Heart left ventricle (tissue), 13 donors: ENCODE data around the gene ELFN1.

ENCODE experiments used
- POLR2A ChIP-seq, 2 donors: fragments of 450-650 bp; IDR thresholded peaks; one replicate each; pipeline ENCODE4 v1.6.1; 2017; ENCODE audit warnings: antibody characterized with exemption in 2 of 2, mild to moderate bottlenecking in 2 of 2, moderate library complexity in 2 of 2
- TF ChIP-seq, protein P1 (sequence below), 12 donors: fragments of 200-600 bp; sonication (generic) in 4 of 12; IDR thresholded peaks; one replicate each; pipeline versions ENCODE4 v1.5.0 to v1.8.0; 2018 to 2022; ENCODE audit warnings: antibody characterized with exemption in 12 of 12, mild to moderate bottlenecking in 5 of 12
- donor health status: ischemic (EF 13 %, LVEDD 7.1; RV severe dilation, severe dysfunction).
- donor health status: DM: no; HTN: yes; CAD: no.
- donor health status: DM: no; HTN: no; CAD: no.
- donor health status: ischemic (EF 25% LVEDD 6.9; RV normal size, moderate dysfunction).
- donor health status: ischemic (EF 25% LVEDD 5.7; RV mildly dilated, moderate dysfunction).
- donor health status: ischemic (EF 35%, LVEDD 5.7; RV mildly dilated, moderate dysfunction).
- donor health status: nonischemic (EF 11% LVEDD 7.7; RV severe dilation, severe dysfunction).
- donor health status: DM: yes; HTN: yes; CAD: no.
- donor health status: PGD.
- donor health status: ischemic (EF 29% LVEDD 5.4; RV normal size, mild dysfunction).
- donor health status: nonischemic (EF 23%, LVEDD 6.1; RV moderate dilation, normal function).

DNA sequence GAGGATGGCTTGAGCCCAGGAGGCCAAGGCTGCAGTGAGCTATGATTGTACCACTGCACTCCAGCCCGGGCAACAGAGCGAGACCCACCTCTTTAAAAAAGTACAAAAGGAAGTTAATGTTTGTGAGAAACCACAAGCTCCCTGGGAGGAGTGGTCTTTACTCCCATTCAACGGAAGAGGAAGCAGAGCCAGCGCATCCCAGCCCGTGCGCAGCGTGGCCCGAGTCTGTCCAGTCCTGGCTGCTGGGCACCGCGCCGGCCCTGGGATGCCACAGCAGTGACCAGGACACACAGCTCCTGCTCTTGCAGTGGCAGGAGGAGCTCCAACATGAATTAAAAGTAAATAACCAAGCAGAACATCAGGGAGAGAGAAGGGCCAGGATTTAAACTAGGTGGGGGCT lies 68.4 kb downstream of the ELFN1 start:
- TF ChIP-seq, protein P1, sequence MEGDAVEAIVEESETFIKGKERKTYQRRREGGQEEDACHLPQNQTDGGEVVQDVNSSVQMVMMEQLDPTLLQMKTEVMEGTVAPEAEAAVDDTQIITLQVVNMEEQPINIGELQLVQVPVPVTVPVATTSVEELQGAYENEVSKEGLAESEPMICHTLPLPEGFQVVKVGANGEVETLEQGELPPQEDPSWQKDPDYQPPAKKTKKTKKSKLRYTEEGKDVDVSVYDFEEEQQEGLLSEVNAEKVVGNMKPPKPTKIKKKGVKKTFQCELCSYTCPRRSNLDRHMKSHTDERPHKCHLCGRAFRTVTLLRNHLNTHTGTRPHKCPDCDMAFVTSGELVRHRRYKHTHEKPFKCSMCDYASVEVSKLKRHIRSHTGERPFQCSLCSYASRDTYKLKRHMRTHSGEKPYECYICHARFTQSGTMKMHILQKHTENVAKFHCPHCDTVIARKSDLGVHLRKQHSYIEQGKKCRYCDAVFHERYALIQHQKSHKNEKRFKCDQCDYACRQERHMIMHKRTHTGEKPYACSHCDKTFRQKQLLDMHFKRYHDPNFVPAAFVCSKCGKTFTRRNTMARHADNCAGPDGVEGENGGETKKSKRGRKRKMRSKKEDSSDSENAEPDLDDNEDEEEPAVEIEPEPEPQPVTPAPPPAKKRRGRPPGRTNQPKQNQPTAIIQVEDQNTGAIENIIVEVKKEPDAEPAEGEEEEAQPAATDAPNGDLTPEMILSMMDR (IDR thresholded peaks at IDR 0.05) = no peak
- no peak for TF ChIP-seq POLR2A (IDR thresholded peaks at IDR 0.05)
